HCT116 (cell line): Measurements from ENCODE around the gene BIVM.

Experiments
- ATF3 ChIP-seq: IDR thresholded peaks from 2 replicates; pipeline ENCODE4 v1.6.1; 2012
- CBX3 ChIP-seq: IDR thresholded peaks from 2 replicates; pipeline ENCODE4 v1.6.1; 2012; ENCODE audit warnings: low read depth
- CTCF ChIP-seq, 3 experiments: fragments of 200-600 bp in 1 of 3; sonication (generic) in 1 of 3; IDR thresholded peaks in 2 of 3; conservative IDR thresholded peaks in 1 of 3; 2 replicates each; pipeline ENCODE4 v1.5.1; 2012 to 2017; ENCODE audit warnings: low read depth in 2 of 3, low read length in 2 of 3, antibody characterized with exemption in 1 of 3, borderline replicate concordance in 1 of 3, control low read depth in 1 of 3, mild to moderate bottlenecking in 1 of 3, mixed read lengths in 1 of 3, mixed run types in 1 of 3, moderate library complexity in 1 of 3; ENCODE audit not compliant: insufficient read depth in 1 of 3
- EZH2 ChIP-seq: fragments of 200-600 bp; sonication (generic); IDR thresholded peaks from 2 replicates; pipeline ENCODE4 v1.6.1; 2017; ENCODE audit warnings: antibody characterized with exemption, mixed run types
- FOSL1 ChIP-seq: IDR thresholded peaks from 2 replicates; pipeline ENCODE4 v1.6.1; 2012; ENCODE audit warnings: low read depth
- POLR2A ChIP-seq: IDR thresholded peaks from 2 replicates; pipeline ENCODE4 v1.7.0; 2011; ENCODE audit warnings: borderline replicate concordance; ENCODE audit not compliant: insufficient read depth, insufficient read length; ENCODE audit errors: extremely low read depth
- RAD21 ChIP-seq: IDR thresholded peaks from 2 replicates; pipeline ENCODE4 v1.6.1; 2012; ENCODE audit warnings: low read depth, mild to moderate bottlenecking
- REST ChIP-seq: IDR thresholded peaks from 2 replicates; pipeline ENCODE4 v1.6.1; 2012; ENCODE audit warnings: low read depth
- SP1 ChIP-seq: IDR thresholded peaks from 2 replicates; pipeline ENCODE4 v1.6.1; 2012; ENCODE audit warnings: low read depth
- ZBTB33 ChIP-seq: IDR thresholded peaks from 2 replicates; pipeline ENCODE4 v1.6.1; 2011; ENCODE audit warnings: mild to moderate bottlenecking, low read length, moderate library complexity; ENCODE audit not compliant: insufficient replicate concordance; ENCODE audit errors: extremely low read depth

GRCh38 chr13:102877303-102877702 lies 78.4 kb downstream of the BIVM start:
- TF ChIP-seq CBX3 (no peak), CTCF (IDR thresholded peaks at IDR 0.05 in 2 of 3, conservative IDR thresholded peaks at IDR 0.05 in 1 of 3; ENCODE audit: borderline replicate concordance in 1 of 3, insufficient read depth in 1 of 3, low read depth in 2 of 3, low read length in 2 of 3) (no peak), REST (no peak), RAD21 (no peak), SP1 (no peak), ATF3 (no peak), EZH2 (no peak), ZBTB33 (no peak), POLR2A (no peak), FOSL1 (no peak)
